ENCODE measurements around the gene LHX4. TPM values are rescaled to one million over a fixed set of nuclear protein-coding genes. Genes with fewer than 3 reads are reported as not detected.

LHX4 gene
- total RNA-seq, 1 donor from 2014 or later, result 0.12 TPM

DNA sequence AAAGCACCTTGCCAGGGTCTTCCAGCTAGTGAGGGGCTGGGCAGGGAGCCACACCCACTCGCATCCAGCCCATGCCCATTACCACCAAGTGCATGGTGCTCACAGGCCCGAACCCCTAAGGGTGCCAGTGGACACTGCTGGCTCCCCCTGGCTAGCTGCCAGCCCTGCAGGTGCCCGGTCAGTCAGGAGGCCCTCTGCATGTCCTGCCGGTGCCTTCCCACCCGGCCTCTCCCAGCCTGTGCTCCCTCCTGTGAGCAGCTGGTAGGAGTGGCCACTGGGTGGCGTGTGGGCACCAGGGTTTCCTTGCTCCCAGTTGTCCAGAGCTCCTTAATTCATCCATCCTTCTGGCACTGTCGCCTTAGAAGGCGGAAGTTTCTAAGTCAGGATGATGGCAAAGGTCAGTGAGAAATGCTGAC lies 42.0 kb upstream of the LHX4 start:
- no peak for DNase-seq (ENCODE audit: low spot score)
- Mint-ChIP-seq H3K27me3 (ENCODE audit: low read depth) (no peaks in the 10 kb centered on the region), H3K36me3 (ENCODE audit: low read depth) (peaks cover 25% of the 10 kb centered on the region), H3K4me1 (ENCODE audit: low read depth) (peaks cover 7% of the 10 kb centered on the region), H3K9me3 (ENCODE audit: low read depth) (no peaks in the 10 kb centered on the region), H3K27ac (ENCODE audit: unreplicated experiment) (no peak overlapping the region), H3K4me3 (ENCODE audit: unreplicated experiment) (no peak overlapping the region)
- TF ChIP-seq, protein P1, sequence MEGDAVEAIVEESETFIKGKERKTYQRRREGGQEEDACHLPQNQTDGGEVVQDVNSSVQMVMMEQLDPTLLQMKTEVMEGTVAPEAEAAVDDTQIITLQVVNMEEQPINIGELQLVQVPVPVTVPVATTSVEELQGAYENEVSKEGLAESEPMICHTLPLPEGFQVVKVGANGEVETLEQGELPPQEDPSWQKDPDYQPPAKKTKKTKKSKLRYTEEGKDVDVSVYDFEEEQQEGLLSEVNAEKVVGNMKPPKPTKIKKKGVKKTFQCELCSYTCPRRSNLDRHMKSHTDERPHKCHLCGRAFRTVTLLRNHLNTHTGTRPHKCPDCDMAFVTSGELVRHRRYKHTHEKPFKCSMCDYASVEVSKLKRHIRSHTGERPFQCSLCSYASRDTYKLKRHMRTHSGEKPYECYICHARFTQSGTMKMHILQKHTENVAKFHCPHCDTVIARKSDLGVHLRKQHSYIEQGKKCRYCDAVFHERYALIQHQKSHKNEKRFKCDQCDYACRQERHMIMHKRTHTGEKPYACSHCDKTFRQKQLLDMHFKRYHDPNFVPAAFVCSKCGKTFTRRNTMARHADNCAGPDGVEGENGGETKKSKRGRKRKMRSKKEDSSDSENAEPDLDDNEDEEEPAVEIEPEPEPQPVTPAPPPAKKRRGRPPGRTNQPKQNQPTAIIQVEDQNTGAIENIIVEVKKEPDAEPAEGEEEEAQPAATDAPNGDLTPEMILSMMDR (IDR thresholded peaks at IDR 0.05), result peak; percentile 89

DNA sequence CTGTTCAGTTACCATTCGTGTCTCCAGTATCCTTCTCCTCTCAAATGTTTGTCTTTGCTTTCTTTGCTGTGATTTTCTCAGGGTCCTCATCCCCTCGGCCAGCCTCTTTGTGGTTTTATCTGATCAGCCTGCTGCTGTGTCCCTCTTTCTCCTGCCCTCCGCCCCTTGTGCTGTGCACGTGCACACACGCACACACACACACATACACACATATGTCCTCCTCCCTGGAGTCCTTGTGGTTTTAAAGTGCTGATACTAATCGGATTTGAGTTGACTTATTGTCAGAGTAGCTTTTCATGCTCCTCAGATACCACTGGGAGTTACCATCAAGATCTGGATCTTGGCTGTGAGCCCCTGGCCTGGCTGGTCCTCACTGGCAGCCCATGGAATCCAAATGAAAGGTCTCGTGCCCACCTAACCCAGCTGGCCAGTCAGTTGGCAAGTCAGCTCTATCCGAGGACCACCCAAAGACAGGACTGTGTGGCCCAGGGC lies 41.3 kb upstream of the LHX4 start:
- H3K9me3 Mint-ChIP-seq (ENCODE audit: low read depth), result no peaks in the 10 kb centered on the region
- H3K4me1 Mint-ChIP-seq (ENCODE audit: low read depth), result peaks cover 7% of the 10 kb centered on the region
- H3K36me3 Mint-ChIP-seq (ENCODE audit: low read depth), result peaks cover 22% of the 10 kb centered on the region
- no peaks in the 10 kb centered on the region for H3K27me3 Mint-ChIP-seq (ENCODE audit: low read depth)
- no peak overlapping the region for H3K4me3 Mint-ChIP-seq (ENCODE audit: unreplicated experiment)
- TF ChIP-seq, protein P1 (IDR thresholded peaks at IDR 0.05), result no peak
- no peak overlapping the region for H3K27ac Mint-ChIP-seq (ENCODE audit: unreplicated experiment)
- DNase-seq (ENCODE audit: low spot score), result no peak

DNA sequence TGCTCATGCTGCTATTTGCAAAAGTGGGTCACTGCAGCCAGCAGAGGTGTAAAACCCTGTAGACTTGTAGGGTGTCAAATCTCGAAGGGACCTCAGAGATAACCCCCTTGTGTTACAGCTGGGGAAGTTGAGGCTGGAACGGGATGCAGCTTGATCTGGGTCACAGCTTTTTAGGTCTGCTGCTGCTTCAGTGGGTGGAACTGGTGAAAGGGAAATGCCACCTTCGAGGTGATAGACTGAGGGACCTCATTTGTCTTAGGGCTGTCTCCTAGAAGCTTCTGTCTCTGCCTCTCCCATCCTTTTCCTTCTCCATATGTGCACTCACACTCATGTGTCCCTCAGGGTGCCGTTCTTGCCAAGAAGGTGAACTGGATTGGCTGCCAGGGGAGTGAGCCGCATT lies 40.0 kb upstream of the LHX4 start:
- Mint-ChIP-seq H3K4me3 (ENCODE audit: unreplicated experiment) (no peak overlapping the region), H3K36me3 (ENCODE audit: low read depth) (peaks cover 18% of the 10 kb centered on the region), H3K27ac (ENCODE audit: unreplicated experiment) (no peak overlapping the region), H3K4me1 (ENCODE audit: low read depth) (peaks cover 7% of the 10 kb centered on the region), H3K9me3 (ENCODE audit: low read depth) (no peaks in the 10 kb centered on the region), H3K27me3 (ENCODE audit: low read depth) (no peaks in the 10 kb centered on the region)
- TF ChIP-seq, protein P1 (IDR thresholded peaks at IDR 0.05), result no peak
- no peak for DNase-seq (ENCODE audit: low spot score)

DNA sequence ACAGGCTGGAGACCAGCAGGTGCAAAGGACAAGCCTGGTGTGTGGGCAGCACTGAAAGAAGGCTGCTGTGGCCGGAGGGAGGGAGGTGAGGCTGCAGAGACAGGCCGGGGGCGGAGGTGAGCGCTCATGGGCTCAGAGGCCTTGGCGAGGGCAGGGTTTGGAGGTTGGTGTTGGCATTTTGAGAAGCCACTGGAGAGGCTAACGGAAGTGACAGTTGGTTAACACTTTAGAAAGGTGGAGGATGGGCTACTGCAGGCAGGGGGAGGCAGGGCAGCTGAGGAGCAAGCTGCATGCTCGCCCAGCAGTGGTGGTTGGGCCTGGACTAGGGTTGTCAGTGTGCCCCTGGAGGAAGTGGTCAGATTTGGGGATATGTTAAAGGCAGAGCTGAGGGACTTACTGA lies 37.9 kb upstream of the LHX4 start:
- TF ChIP-seq, protein P1 (IDR thresholded peaks at IDR 0.05), result no peak
- Mint-ChIP-seq H3K9me3 (ENCODE audit: low read depth) (no peaks in the 10 kb centered on the region), H3K36me3 (ENCODE audit: low read depth) (peaks cover 18% of the 10 kb centered on the region), H3K4me1 (ENCODE audit: low read depth) (no peaks in the 10 kb centered on the region), H3K27ac (ENCODE audit: unreplicated experiment) (no peak overlapping the region), H3K4me3 (ENCODE audit: unreplicated experiment) (no peak overlapping the region), H3K27me3 (ENCODE audit: low read depth) (no peaks in the 10 kb centered on the region)
- no peak for DNase-seq (ENCODE audit: low spot score)

DNA sequence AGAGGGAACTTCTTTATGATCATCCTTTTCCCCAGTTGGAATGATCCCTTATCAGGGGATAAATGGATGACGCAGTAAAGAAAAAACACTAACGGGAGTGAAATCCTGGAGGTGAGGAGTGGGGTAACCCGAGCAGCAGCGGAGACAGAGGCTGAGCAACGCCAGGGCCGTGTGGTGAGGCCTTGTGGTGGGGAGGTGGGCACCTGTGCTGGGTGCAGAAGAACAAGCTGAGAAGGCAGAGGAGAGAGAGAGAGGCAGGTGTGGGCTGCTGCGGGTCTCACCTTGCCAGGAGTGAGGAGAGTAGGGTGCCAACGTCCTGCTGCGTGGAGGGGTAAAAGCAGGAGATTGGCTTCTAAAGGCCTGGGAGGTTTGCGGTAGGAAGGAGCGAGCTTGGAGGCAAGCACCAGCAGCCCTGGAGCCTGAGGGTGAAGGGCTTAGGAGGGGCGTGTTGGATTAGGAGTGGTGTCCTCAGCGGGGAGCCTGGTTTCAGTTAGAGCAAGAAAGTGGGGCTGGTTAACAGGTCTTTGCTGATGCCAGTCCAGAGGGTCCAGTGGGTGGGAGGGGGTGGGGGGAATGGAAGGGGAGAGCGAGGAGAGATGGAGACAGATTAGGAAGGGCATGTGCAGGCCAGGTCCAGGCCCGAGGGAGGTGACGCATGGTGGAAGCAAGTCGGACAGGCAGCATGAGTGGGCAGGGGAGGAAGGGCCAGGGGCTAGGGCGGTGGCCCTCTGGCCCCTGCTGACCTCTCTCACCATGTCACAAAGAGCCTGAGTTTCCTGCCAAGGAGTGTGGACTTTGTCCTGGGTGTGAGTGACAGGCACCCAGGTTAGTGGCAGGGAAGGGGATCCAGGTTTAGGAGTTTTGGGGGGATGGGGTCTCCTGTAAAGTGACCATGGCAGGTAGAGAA lies 36.7 kb upstream of the LHX4 start:
- peaks cover 19% of the 10 kb centered on the region for H3K36me3 Mint-ChIP-seq (ENCODE audit: low read depth)
- H3K4me3 Mint-ChIP-seq (ENCODE audit: unreplicated experiment), result no peak overlapping the region
- no peaks in the 10 kb centered on the region for H3K4me1 Mint-ChIP-seq (ENCODE audit: low read depth)
- H3K9me3 Mint-ChIP-seq (ENCODE audit: low read depth), result no peaks in the 10 kb centered on the region
- TF ChIP-seq, protein P1 (IDR thresholded peaks at IDR 0.05), result no peak
- H3K27me3 Mint-ChIP-seq (ENCODE audit: low read depth), result no peaks in the 10 kb centered on the region
- no peak for DNase-seq (ENCODE audit: low spot score)
- H3K27ac Mint-ChIP-seq (ENCODE audit: unreplicated experiment), result no peak overlapping the region
